Motor neuron (in vitro differentiated cells): ENCODE data around the gene RTF2. TPM values are rescaled to one million over a fixed set of nuclear protein-coding genes. Genes with fewer than 3 reads are reported as not detected.
"Not testable (repeated sequence)": the region's sequence is repeated elsewhere in the genome, so short reads cannot be mapped to it uniquely, and the experiment has no call there.

Experiments used
- ATAC-seq, 8 experiments: fragments of 200-7000 bp; cut with Tn5 transposase; replicated peaks in 6 of 8; 2 replicates each; pipeline ENCODE4 v1.8.0; 2021; ENCODE audit warnings: mild to moderate bottlenecking in 8 of 8, moderate library complexity in 8 of 8
- H3K27ac ChIP-seq, 2 donors: fragments of 250-450 bp; sonication (Bioruptor Pico); 2 replicates each; pipeline ENCODE4 v1.9.0; 2021; ENCODE audit warnings: antibody characterized with exemption in 2 of 2, mild to moderate bottlenecking in 2 of 2, moderate library complexity in 1 of 2
- H3K4me1 ChIP-seq, 2 donors: fragments of 250-450 bp; sonication (Bioruptor Pico); replicated peaks in 1 of 2; 2 replicates each; pipeline ENCODE4 v1.6.1; 2021; ENCODE audit warnings: antibody characterized with exemption in 2 of 2, mild to moderate bottlenecking in 2 of 2, moderate library complexity in 1 of 2
- H3K4me3 ChIP-seq, 5 donors: fragments of 250-450 bp; sonication (Bioruptor Pico); 2 replicates each; pipeline ENCODE4 v1.9.0; 2021; ENCODE audit warnings: antibody characterized with exemption in 5 of 5, mild to moderate bottlenecking in 5 of 5, moderate library complexity in 4 of 5
- WGBS, 10 experiments: fragments of 450-650 bp; shearing (Covaris generic); methylation state at CpG; one replicate each; pipeline ENCODE4 v1.0.0; 2022; 5-methylcytosine and 5-hydroxymethylcytosine counted together
- in situ Hi-C, 9 experiments: fragments of 400-800 bp; cut with MboI; loops; one replicate each; pipeline ENCODE4 v1.15.0; 2021; ENCODE audit warnings: low sequenced_read_pairs in 9 of 9, low pct_unique_long_range_greater_than_20kb in 2 of 9; ENCODE audit not compliant: unreplicated experiment in 9 of 9
- total RNA-seq, 8 experiments: library from RNA; unstranded; fragments of 300-600 nt; gene quantifications; 2 replicates each; pipeline versions ENCODE4 v1.2.3 to v1.2.4, GENCODE V29; 2022

Gene RTF2
- total RNA-seq, 8 experiments from 2014 or later, result 71.5 to 90.5 (median 74.8) TPM

DNA sequence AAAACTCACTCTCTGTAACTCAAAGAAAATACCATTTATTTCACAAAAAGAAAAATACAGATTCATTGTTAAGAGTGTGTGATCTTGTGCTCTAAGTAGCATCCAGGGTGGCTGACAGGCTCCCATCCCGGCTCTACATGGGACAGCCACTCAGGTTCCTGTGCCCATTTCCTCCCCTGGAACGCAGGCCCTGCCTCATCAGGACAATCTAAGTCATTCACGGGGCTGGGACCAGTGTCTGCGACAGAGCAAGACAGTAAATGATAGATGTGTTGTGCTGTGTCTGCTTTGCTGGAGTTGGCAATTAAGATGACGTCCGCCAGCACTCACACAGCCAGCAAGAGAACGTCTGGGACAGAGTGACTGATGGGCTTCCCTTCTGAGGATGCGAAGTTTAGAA lies 49.2 kb downstream of the RTF2 start:
- H3K4me3 ChIP-seq, result no peak overlapping the region
- peak in 3 of 8 experiments; percentile 26 to 29 (median 29) for ATAC-seq
- H3K4me1 ChIP-seq, result peaks cover 12 to 37% of the 10 kb centered on the region in 2 donors
- no peak overlapping the region for H3K27ac ChIP-seq
- WGBS, 10 experiments, result 50 to 100% (median 83%) methylated on average over 1 to 5 of the region's 8 CpGs; no CpG with 5 or more reads in 2 of the 10 experiments
- in situ Hi-C loops, result no loop called here

GRCh38 chr20:56518126-56518525 lies 49.7 kb downstream of the RTF2 start:
- H3K4me1 ChIP-seq, result peaks cover 8 to 32% of the 10 kb centered on the region in 2 donors
- in situ Hi-C loops, result no loop called here
- H3K27ac ChIP-seq, result no peak overlapping the region
- no peak overlapping the region for H3K4me3 ChIP-seq
- WGBS, 10 experiments, result 88 to 100% (median 98%) methylated on average over 1 to 6 of the region's 14 CpGs; no CpG with 5 or more reads in 5 of the 10 experiments
- ATAC-seq, result no peak

DNA sequence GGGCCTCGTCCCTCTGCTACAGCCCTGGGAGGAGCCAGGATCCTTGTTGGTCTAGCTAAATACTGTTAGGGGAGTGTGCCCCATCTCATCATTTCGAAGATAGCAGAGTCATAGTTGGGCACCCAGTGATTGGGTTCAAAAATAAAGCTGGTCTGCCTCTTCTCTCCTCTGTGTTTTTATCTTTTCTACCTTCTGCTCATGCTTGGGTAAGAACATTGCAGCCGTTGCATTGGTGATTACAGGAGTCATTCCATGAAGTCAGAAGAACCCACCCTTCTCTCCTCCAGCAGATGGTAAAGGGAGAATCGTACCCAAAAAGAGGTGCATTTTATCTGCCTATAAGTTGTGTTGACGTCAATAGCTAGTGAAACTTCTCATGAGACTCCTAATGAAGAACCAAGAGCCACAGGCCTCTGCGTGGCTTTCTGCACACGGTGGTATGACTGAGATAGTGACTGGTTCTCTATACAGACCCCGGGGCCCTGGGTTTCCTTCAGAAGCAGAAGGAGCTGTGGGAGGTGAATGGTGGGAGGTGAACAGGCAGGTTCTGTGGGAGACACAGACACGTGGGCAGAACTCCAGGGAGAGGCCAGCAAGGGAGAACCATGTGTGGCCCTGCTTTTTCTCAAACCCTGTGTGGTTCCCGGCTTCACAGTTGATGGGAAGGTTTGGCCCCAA lies 50.4 kb downstream of the RTF2 start:
- Histone ChIP-seq H3K27ac (no peak overlapping the region), H3K4me3 (no peak overlapping the region), H3K4me1 (peaks cover 3 to 27% of the 10 kb centered on the region in 2 donors)
- no peak for ATAC-seq
- WGBS, 10 experiments, result 87 to 100% (median 98%) methylated on average over 1 to 9 of the region's 10 CpGs; no CpG with 5 or more reads in 1 of the 10 experiments
- in situ Hi-C loops, result no loop called here

DNA sequence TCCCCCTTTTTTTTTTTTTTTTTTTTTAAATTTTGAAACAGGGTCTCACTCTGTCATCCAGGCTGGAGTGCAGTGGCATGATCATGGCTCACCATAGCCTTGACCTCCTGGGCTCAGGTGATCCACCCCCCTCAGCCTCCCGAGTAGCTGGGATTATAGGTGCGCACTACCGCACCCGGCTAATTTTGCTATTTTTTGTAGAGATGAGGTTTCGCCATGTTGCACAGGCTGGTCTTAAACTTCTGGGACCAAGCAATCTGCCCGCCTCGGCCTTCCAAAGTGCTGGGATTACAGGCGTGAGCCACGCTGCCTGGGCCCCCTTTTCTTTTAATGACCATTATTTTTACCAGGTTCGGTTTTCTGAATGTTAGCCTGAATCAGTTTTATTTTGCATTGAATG lies 51.1 kb downstream of the RTF2 start:
- H3K4me3 ChIP-seq, result no peak overlapping the region
- in situ Hi-C loops, result no loop called here
- H3K4me1 ChIP-seq, result peaks cover 2 to 20% of the 10 kb centered on the region in 2 donors
- 90 to 100% (median 100%) methylated on average over 1 to 6 of the region's 10 CpGs; no CpG with 5 or more reads in 1 of the 10 experiments for WGBS, 10 experiments
- no peak for ATAC-seq
- no peak overlapping the region for H3K27ac ChIP-seq

DNA sequence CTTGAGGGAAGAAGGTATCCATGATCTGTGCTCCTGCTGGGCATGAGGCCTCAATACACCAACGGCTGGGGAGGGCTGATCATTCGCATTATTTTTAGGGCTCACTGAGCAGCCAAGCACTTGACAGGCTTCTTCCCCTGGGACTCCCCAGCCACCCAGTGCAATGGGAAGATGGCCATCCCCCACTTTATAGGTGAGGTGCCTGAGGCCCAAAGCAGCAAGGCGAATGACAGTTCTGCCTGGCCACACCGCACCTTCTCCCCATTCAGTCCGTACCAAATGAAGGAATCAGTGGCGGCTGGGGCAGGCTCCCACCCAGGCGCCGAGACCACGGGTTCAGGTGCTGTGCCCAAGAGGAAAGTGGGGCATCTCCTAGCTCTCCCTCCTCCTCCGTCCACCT lies 51.8 kb downstream of the RTF2 start:
- in situ Hi-C loops, result no loop called here
- WGBS, 10 experiments, result 86 to 100% (median 96%) methylated on average over 2 to 9 of the region's 10 CpGs; no CpG with 5 or more reads in 3 of the 10 experiments
- peak in 2 of 8 experiments; percentile 15 to 20 for ATAC-seq
- Histone ChIP-seq H3K4me1 (peaks cover 2 to 16% of the 10 kb centered on the region in 2 donors), H3K4me3 (no peak overlapping the region), H3K27ac (peak overlapping the region; percentile 28 to 71)

- Histone ChIP-seq H3K4me1 (peaks cover under 1 to 12% of the 10 kb centered on the region in 2 donors), H3K27ac (peak overlapping the region in 1 of 2 donors; percentile 71)
- in situ Hi-C loops, H3K4me3 ChIP-seq: not testable (repeated sequence)
- peak in 3 of 8 experiments; percentile 36 to 48 (median 40) for ATAC-seq
- WGBS, 10 experiments, result 40 to 97% (median 75%) methylated on average over 1 to 11 of the region's 13 CpGs; no CpG with 5 or more reads in 1 of the 10 experiments
Observed at GRCh38 chr20:56520746-56521354, 52.4 kb downstream of the RTF2 start.

DNA sequence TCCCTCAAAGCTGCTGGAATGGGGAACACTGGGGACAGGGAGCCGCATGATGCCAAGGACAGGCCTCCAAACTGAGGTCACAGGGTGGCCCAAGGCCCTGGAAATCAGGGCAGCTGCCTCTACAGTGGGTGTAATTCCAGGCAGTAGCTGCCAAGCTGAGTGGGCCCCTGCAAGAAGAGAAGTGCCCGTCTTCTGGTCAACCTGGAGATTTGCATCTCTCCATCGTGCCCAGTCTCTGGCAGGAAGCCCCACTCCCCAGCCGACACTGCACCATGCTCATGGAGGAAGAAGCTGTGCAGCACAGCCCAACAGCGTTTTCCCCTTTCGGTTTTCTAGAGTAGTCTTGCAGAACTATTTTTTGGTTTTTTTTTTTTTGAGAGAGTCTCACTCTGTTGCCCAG lies 53.9 kb downstream of the RTF2 start:
- no peak overlapping the region for H3K27ac ChIP-seq
- in situ Hi-C loops, result no loop called here
- no peak overlapping the region for H3K4me3 ChIP-seq
- peaks cover 0 to 3% of the 10 kb centered on the region in 2 donors for H3K4me1 ChIP-seq
- no peak for ATAC-seq
- 60 to 100% (median 94%) methylated on average over 1 to 4 of the region's 6 CpGs; no CpG with 5 or more reads in 3 of the 10 experiments for WGBS, 10 experiments

GRCh38 chr20:56524444-56524843 lies 56.0 kb downstream of the RTF2 start, which contains the start of gene FAM209A:
Gene FAM209A, plus strand, starts transcription at chr20:56524744. Its CDS starts 65 bp downstream, at chr20:56524809.
- ATAC-seq, H3K4me1 ChIP-seq, H3K4me3 ChIP-seq, in situ Hi-C loops, H3K27ac ChIP-seq: not testable (repeated sequence)
- 80 to 90% (median 90%) methylated on average over 1 to 2 of the region's 7 CpGs; no CpG with 5 or more reads in 7 of the 10 experiments for WGBS, 10 experiments

GRCh38 chr20:56527521-56527920 lies 59.1 kb downstream of the RTF2 start:
- in situ Hi-C loops, result loop anchor here in 1 of 9 experiments (25.0 kb wide), 1 partner anchor 535 kb away; no protein-coding TSS in a partner anchor
- ATAC-seq, result no peak
- H3K27ac ChIP-seq, result no peak overlapping the region
- H3K4me3 ChIP-seq, result no peak overlapping the region
- WGBS, 10 experiments, result 50 to 100% (median 88%) methylated on average over 2 to 6 of the region's 7 CpGs; no CpG with 5 or more reads in 7 of the 10 experiments
- H3K4me1 ChIP-seq, result no peaks in the 10 kb centered on the region

DNA sequence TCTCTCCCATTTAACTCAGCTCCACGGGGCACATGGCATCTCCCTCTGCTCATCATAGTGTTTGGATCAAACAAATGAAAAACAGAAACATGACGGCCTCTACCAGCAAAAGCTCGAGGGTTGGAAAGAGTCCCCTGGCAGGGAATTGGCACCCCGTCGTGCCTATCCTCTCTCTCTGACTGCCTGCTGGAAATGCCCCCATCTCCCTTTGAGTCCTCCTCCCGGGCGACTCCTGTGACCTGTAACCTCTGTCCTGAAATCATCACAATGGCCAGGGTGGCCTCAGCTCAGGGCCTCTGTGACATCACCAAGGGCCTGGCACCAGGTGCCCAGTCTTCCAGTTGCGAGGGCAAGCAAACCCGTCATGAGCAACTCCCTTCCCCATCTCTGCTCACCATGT lies 64.5 kb downstream of the RTF2 start, which contains the start of gene FAM209B:
Gene FAM209B (plus strand): TSS at position 301 of the 400 bp plus-strand sequence. CDS start 96 bp downstream, at position 397.
- H3K4me3 ChIP-seq, H3K4me1 ChIP-seq, ATAC-seq, H3K27ac ChIP-seq: not testable (repeated sequence)
- in situ Hi-C loops, result loop anchor here in 1 of 9 experiments (25.0 kb wide), 1 partner anchor 529 kb away; no protein-coding TSS in a partner anchor
- 80 to 90% methylated on average over 2 to 3 of the region's 9 CpGs; no CpG with 5 or more reads in 8 of the 10 experiments for WGBS, 10 experiments

GRCh38 chr20:56537997-56538396 lies 69.6 kb downstream of the RTF2 start:
- no peak for ATAC-seq
- in situ Hi-C loops, result loop anchor here in 1 of 9 experiments (25.0 kb wide), 1 partner anchor 524 kb away; no protein-coding TSS in a partner anchor
- Histone ChIP-seq H3K4me3 (no peak overlapping the region), H3K27ac (no peak overlapping the region), H3K4me1 (no peaks in the 10 kb centered on the region)
- WGBS, 10 experiments, result 14 to 100% (median 85%) methylated on average over 1 to 3 of the region's 3 CpGs; no CpG with 5 or more reads in 2 of the 10 experiments

DNA sequence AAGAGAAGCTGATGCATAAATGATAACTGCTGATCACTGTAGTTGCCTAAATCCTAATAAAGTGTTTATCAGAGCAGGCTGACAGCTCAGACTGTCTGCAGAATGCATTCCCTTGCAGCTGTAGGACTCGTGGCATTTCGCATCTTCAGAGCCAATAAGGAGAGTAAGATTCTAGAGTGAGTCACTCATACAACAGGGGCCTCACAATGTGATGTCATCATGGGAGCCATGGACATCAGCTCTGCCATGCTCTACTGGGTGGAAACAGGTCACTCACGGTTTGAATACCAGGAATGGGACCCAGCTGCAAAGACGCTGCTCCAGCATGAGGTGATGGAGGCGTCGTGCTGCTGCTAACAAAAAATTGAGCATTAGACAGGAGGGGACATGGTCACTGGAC lies 72.0 kb downstream of the RTF2 start:
- WGBS, 10 experiments, result 21 to 93% (median 78%) methylated on average over 2 to 6 of the region's 6 CpGs; no CpG with 5 or more reads in 1 of the 10 experiments
- no peaks in the 10 kb centered on the region for H3K4me1 ChIP-seq
- in situ Hi-C loops, result loop anchor here in 1 of 9 experiments (25.0 kb wide), 1 partner anchor 522 kb away; no protein-coding TSS in a partner anchor
- no peak overlapping the region for H3K27ac ChIP-seq
- no peak overlapping the region for H3K4me3 ChIP-seq
- ATAC-seq, result peak in 6 of 8 experiments; percentile 60 to 100 (median 79)
